ENCODE data around the gene CMKLR1.

The CMKLR1 gene

GRCh38 chr12:108324351-108325017 is 14.6 kb downstream of the CMKLR1 start:
- TF ChIP-seq YY1 (IDR thresholded peaks at IDR 0.05; ENCODE audit: low read depth) = no peak
- no peak for TF ChIP-seq EP300 (IDR thresholded peaks at IDR 0.05; ENCODE audit: borderline replicate concordance)
- TF ChIP-seq TAF1 (IDR thresholded peaks at IDR 0.05; ENCODE audit: low read depth) = no peak
- TF ChIP-seq CREB1 (IDR thresholded peaks at IDR 0.05; ENCODE audit: low read depth) = no peak
- no peak for TF ChIP-seq CEBPB (IDR thresholded peaks at IDR 0.05)
- no peak for TF ChIP-seq MAX (IDR thresholded peaks at IDR 0.05)
- no peak for TF ChIP-seq NFIC (IDR thresholded peaks at IDR 0.05)
- TF ChIP-seq FOXM1 (IDR thresholded peaks at IDR 0.05; ENCODE audit: borderline replicate concordance, low read depth) = no peak
- TF ChIP-seq ZBTB7A (IDR thresholded peaks at IDR 0.05; ENCODE audit: low read depth) = no peak
- TF ChIP-seq REST (IDR thresholded peaks at IDR 0.05; ENCODE audit: low read depth) = no peak
- TF ChIP-seq EGR1 (IDR thresholded peaks at IDR 0.05) = no peak
- no peak for TF ChIP-seq USF1 (IDR thresholded peaks at IDR 0.05)
- TF ChIP-seq TEAD4 (IDR thresholded peaks at IDR 0.05) = no peak
- no peak for TF ChIP-seq RAD21 (IDR thresholded peaks at IDR 0.05; ENCODE audit: low read depth)
- no peak for TF ChIP-seq TCF12 (IDR thresholded peaks at IDR 0.05; ENCODE audit: low read depth)

- TF ChIP-seq TCF12 (IDR thresholded peaks at IDR 0.05; ENCODE audit: low read depth) (no peak), EP300 (IDR thresholded peaks at IDR 0.05; ENCODE audit: borderline replicate concordance) (no peak), TAF1 (IDR thresholded peaks at IDR 0.05; ENCODE audit: low read depth) (no peak), REST (IDR thresholded peaks at IDR 0.05; ENCODE audit: low read depth) (no peak), USF1 (IDR thresholded peaks at IDR 0.05) (no peak), RAD21 (IDR thresholded peaks at IDR 0.05; ENCODE audit: low read depth) (no peak), CEBPB (IDR thresholded peaks at IDR 0.05) (no peak), TEAD4 (IDR thresholded peaks at IDR 0.05) (no peak), YY1 (IDR thresholded peaks at IDR 0.05; ENCODE audit: low read depth) (no peak), CREB1 (IDR thresholded peaks at IDR 0.05; ENCODE audit: low read depth) (no peak), MAX (IDR thresholded peaks at IDR 0.05) (no peak), ZBTB7A (IDR thresholded peaks at IDR 0.05; ENCODE audit: low read depth) (no peak), NFIC (IDR thresholded peaks at IDR 0.05) (no peak), EGR1 (IDR thresholded peaks at IDR 0.05) (no peak), FOXM1 (IDR thresholded peaks at IDR 0.05; ENCODE audit: borderline replicate concordance, low read depth) (no peak)
Measured at GRCh38 chr12:108323581-108323980, 15.5 kb downstream of the CMKLR1 start.

GRCh38 chr12:108322998-108323397 is 16.1 kb downstream of the CMKLR1 start:
- no peak for TF ChIP-seq CEBPB (IDR thresholded peaks at IDR 0.05)
- TF ChIP-seq MAX (IDR thresholded peaks at IDR 0.05) = no peak
- TF ChIP-seq EP300 (IDR thresholded peaks at IDR 0.05; ENCODE audit: borderline replicate concordance) = no peak
- no peak for TF ChIP-seq TCF12 (IDR thresholded peaks at IDR 0.05; ENCODE audit: low read depth)
- TF ChIP-seq EGR1 (IDR thresholded peaks at IDR 0.05) = no peak
- no peak for TF ChIP-seq ZBTB7A (IDR thresholded peaks at IDR 0.05; ENCODE audit: low read depth)
- TF ChIP-seq USF1 (IDR thresholded peaks at IDR 0.05) = no peak

GRCh38 chr12:108321688-108322087 is 17.4 kb downstream of the CMKLR1 start:
- TF ChIP-seq MAX (IDR thresholded peaks at IDR 0.05) (no peak), FOXM1 (IDR thresholded peaks at IDR 0.05; ENCODE audit: borderline replicate concordance, low read depth) (no peak), CREB1 (IDR thresholded peaks at IDR 0.05; ENCODE audit: low read depth) (no peak), TCF12 (IDR thresholded peaks at IDR 0.05; ENCODE audit: low read depth) (no peak), TAF1 (IDR thresholded peaks at IDR 0.05; ENCODE audit: low read depth) (no peak)
